A673 (cell line): Measurements from ENCODE around the gene FBLIM1. TPM values are rescaled to one million over a fixed set of nuclear protein-coding genes. Genes with fewer than 3 reads are reported as not detected.

Experiments
- BruUV-seq: library from RNA; stranded (reverse); fragments of 400-500 nt; replicated peaks from 2 replicates; lab custom pipeline; 2021; lab: Mats Ljungman, UMichigan
- CTCF ChIA-PET: fragments of 300-600 bp; sonication (Branson Sonifier 250); formaldehyde crosslinking; loops from one replicate; lab custom pipeline; 2022; ENCODE audit warnings: antibody characterized with exemption; lab: Charles Lee
- POLR2A ChIA-PET: fragments of 300-600 bp; sonication (Branson Sonifier 250); formaldehyde crosslinking; loops from one replicate; lab custom pipeline; 2022; ENCODE audit warnings: antibody characterized with exemption; ENCODE audit not compliant: low non-redundant PET; lab: Charles Lee
- DNase-seq: peaks from one replicate; pipeline ENCODE4 v3.0.0-alpha.2; 2015; ENCODE audit warnings: low spot score
- H3K27ac ChIP-seq: fragments of 200-600 bp; sonication (generic); 2 replicates; pipeline ENCODE4 v1.5.1; 2016; ENCODE audit warnings: mixed run types, low read depth, mild to moderate bottlenecking, mixed read lengths, antibody characterized with exemption, low read length; ENCODE audit not compliant: poor library complexity, severe bottlenecking
- H3K27me3 ChIP-seq: fragments of 200-600 bp; sonication (generic); replicated peaks from 2 replicates; pipeline ENCODE4 v1.6.1; 2017; ENCODE audit warnings: mixed run types, low read depth, mild to moderate bottlenecking, mixed read lengths, antibody characterized with exemption, low read length; ENCODE audit not compliant: insufficient read depth, poor library complexity
- H3K36me3 ChIP-seq: fragments of 200-600 bp; sonication (generic); 2 replicates; pipeline ENCODE4 v1.6.1; 2016; ENCODE audit warnings: mixed run types, mild to moderate bottlenecking, mixed read lengths, antibody characterized with exemption, low read length; ENCODE audit not compliant: insufficient read depth, poor library complexity, severe bottlenecking
- H3K4me1 ChIP-seq: fragments of 200-600 bp; sonication (generic); 2 replicates; pipeline ENCODE4 v1.6.1; 2017; ENCODE audit warnings: mixed run types, mild to moderate bottlenecking, mixed read lengths, antibody characterized with exemption, low read length; ENCODE audit not compliant: insufficient read depth, poor library complexity, severe bottlenecking
- H3K4me3 ChIP-seq: fragments of 200-600 bp; sonication (generic); 2 replicates; pipeline ENCODE4 v1.5.1; 2016; ENCODE audit warnings: low read depth, mixed run types, mild to moderate bottlenecking, mixed read lengths, low read length; ENCODE audit not compliant: poor library complexity, severe bottlenecking
- H3K9me3 ChIP-seq: fragments of 200-600 bp; sonication (generic); 2 replicates; pipeline ENCODE4 v1.6.1; 2016; ENCODE audit warnings: mixed run types, low read depth, mild to moderate bottlenecking, mixed read lengths, antibody characterized with exemption, low read length; ENCODE audit not compliant: poor library complexity, severe bottlenecking
- CTCF ChIP-seq: fragments of 300-800, 200-600 bp; sonication (generic); conservative IDR thresholded peaks from 2 replicates; pipeline ENCODE4 v1.5.1; 2017; ENCODE audit warnings: low read depth, mild to moderate bottlenecking, antibody characterized with exemption, low read length, moderate library complexity, mixed read lengths
- EZH2 ChIP-seq: fragments of 200-600 bp; sonication (generic); IDR thresholded peaks from 2 replicates; pipeline ENCODE4 v1.6.1; 2017; ENCODE audit warnings: borderline replicate concordance, low read depth, mild to moderate bottlenecking, mixed read lengths, antibody characterized with exemption, low read length; ENCODE audit not compliant: poor library complexity, severe bottlenecking
- intact Hi-C: fragments of 100-400 bp; cut with micrococcal nuclease; formaldehyde crosslinking; loops from one replicate; pipeline ENCODE4 v1.10.0; 2022; ENCODE audit not compliant: unreplicated experiment
- total RNA-seq: library from RNA; stranded (reverse); gene quantifications from 2 replicates; pipeline ENCODE4 v1.2.3, GENCODE V29; 2021

Gene FBLIM1
- total RNA-seq, 1 experiment from 2014 or later = 39.3 TPM

GRCh38 chr1:15771836-15772515 is 13.4 kb downstream of the FBLIM1 start:
- peaks cover 27% of the 10 kb centered on the region for H3K36me3 ChIP-seq
- H3K27me3 ChIP-seq = no peaks in the 10 kb centered on the region
- H3K27ac ChIP-seq = no peak overlapping the region
- H3K4me3 ChIP-seq = no peak overlapping the region
- no peaks in the 10 kb centered on the region for H3K4me1 ChIP-seq
- DNase-seq = no peak
- intact Hi-C loops = no loop called here
- ChIA-PET CTCF (interaction anchor here (0.6 kb wide), 1 partner anchor 42 kb away, joined by 3 read pairs; no protein-coding TSS in a partner anchor), POLR2A (no interaction called here)
- BruUV-seq = no TSS peak
- no peaks in the 10 kb centered on the region for H3K9me3 ChIP-seq
- no peak for TF ChIP-seq CTCF
- no peak for TF ChIP-seq EZH2

- CTCF ChIA-PET = interaction anchor here (1.3 kb wide), 1 partner anchor 16 kb away, joined by 3 read pairs; no protein-coding TSS in a partner anchor
- H3K27me3 ChIP-seq = no peaks in the 10 kb centered on the region
Measured at GRCh38 chr1:15775706-15776105, 17.1 kb downstream of the FBLIM1 start.

GRCh38 chr1:15777909-15778707 is 19.5 kb downstream of the FBLIM1 start:
- H3K9me3 ChIP-seq = no peaks in the 10 kb centered on the region
- H3K4me3 ChIP-seq = no peak overlapping the region
- no peak for TF ChIP-seq EZH2
- no peak for TF ChIP-seq CTCF
- intact Hi-C loops = no loop called here
- peaks cover 10% of the 10 kb centered on the region for H3K36me3 ChIP-seq
- POLR2A ChIA-PET = interaction anchor here (0.6 kb wide), 1 partner anchor 564 kb away, joined by 13 read pairs; no protein-coding TSS in a partner anchor
- CTCF ChIA-PET = no interaction called here
- no peak for DNase-seq
- no peaks in the 10 kb centered on the region for H3K27me3 ChIP-seq
- no TSS peak for BruUV-seq
- no peak overlapping the region for H3K27ac ChIP-seq
- no peaks in the 10 kb centered on the region for H3K4me1 ChIP-seq

More at GRCh38 chr1:15775706-15776105, 17.1 kb downstream of the FBLIM1 start:
- BruUV-seq = no TSS peak
- H3K36me3 ChIP-seq = peaks cover 17% of the 10 kb centered on the region
- intact Hi-C loops = no loop called here
- DNase-seq = no peak
- H3K4me1 ChIP-seq = no peaks in the 10 kb centered on the region
- no peak overlapping the region for H3K27ac ChIP-seq
- TF ChIP-seq EZH2 (no peak), CTCF (no peak)
- POLR2A ChIA-PET = no interaction called here
- H3K4me3 ChIP-seq = no peak overlapping the region
- H3K9me3 ChIP-seq = no peaks in the 10 kb centered on the region
